GM18951 (cell line): Measurements from ENCODE around the gene SLC35E1.

Experiments used
- POLR2A ChIP-seq: IDR thresholded peaks from 4 replicates; pipeline ENCODE4 v1.6.1; 2011; ENCODE audit warnings: mild to moderate bottlenecking; ENCODE audit not compliant: insufficient read length, insufficient read depth; ENCODE audit errors: extremely low read depth
- in situ Hi-C: fragments of 300-500 bp; cut with MboI; formaldehyde crosslinking; loops from one replicate; pipeline ENCODE4 v1.12.0; 2022; ENCODE audit warnings: low sequenced_read_pairs, mixed read lengths, inconsistent platforms; ENCODE audit not compliant: unreplicated experiment

The SLC35E1 gene

GRCh38 chr19:16540948-16541347 is 31.3 kb downstream of the SLC35E1 start:
- TF ChIP-seq POLR2A, result no peak
- in situ Hi-C loops, result no loop called here

DNA sequence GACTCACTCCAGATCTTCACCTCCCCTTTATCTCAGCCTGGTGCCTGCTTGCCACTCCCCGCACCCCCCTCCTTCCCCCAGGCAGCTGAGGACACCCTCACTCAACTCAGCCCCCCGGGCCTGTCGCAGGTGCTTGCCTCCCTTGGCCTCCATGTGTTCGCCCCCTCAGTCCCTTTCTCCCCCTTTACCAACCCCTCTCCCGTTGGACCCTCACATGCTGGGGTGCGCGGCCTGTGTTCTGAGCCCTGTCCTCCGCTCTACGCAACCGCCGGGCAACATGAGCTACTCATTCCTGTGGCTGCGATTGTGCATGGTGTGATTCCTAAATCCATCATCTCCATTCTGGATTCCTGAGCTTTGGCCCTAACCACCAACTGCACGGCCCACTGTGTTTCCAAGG is 35.1 kb downstream of the SLC35E1 start:
- TF ChIP-seq POLR2A, result no peak
- in situ Hi-C loops, result no loop called here

DNA sequence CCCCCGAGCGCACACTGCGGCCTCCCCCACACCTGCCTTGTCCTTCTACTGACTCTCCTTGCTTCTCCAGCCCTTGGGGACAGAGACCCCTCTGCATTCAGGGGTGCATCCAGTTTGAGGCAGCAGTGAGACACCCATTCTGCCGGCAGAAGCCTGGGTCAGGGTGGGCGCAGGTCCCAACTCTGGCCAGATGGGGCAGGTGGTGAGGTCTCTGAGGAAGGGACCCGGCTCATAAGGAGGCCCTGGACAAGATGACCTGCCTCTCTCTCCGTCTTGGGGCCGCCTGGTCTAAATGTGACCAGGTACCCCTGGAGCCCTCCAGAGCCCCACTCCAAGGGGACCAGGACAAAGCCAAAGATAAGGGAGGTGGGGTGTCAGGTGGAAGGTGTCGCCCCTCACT is 36.1 kb downstream of the SLC35E1 start:
- TF ChIP-seq POLR2A, result no peak
- in situ Hi-C loops, result no loop called here

GRCh38 chr19:16535381-16535780 is 36.8 kb downstream of the SLC35E1 start:
- no peak for TF ChIP-seq POLR2A
- in situ Hi-C loops, result no loop called here

DNA sequence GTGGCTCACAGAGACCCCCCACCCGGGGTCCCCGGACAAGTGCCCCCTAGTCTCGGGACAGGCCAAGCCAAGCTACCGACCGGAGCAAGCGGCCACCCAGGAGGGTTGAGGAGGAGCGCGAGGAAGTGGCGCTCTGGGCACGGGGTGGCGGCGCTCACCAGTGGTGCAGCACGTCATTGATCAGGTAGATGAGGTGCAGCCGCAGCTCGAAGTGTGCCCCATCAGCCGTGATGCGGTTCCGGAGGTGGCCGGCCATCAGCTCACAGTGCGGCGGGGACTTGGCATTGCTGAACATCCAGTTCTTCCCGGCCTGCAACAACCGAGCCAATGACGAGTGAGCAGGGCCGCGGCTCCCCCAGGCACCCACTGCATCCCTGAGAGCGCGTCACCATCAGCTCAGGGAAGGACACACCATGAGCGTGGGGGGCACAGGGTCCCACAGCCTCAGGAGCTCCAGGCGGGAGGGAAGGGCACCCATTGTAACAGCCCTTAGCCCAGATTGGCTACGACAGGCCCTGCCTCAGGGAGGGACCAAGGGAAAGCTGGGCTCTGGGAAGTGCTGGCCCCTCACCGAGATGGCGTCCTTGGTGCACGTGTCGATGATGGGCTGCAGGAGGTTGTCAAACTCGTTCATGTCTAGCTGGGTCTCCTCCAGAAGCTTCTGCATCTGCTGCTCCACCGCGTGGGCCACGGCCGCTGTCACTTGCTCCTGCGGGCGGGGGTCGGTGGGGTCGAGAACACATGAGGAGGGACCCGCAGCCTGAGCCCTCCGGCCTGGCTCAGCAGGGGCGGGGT is 39.6 kb downstream of the SLC35E1 start:
- in situ Hi-C loops, result no loop called here
- no peak for TF ChIP-seq POLR2A

- in situ Hi-C loops, result no loop called here
- no peak for TF ChIP-seq POLR2A
These were observed 40.9 kb downstream of the SLC35E1 start for GRCh38 chr19:16531380-16531669.

DNA sequence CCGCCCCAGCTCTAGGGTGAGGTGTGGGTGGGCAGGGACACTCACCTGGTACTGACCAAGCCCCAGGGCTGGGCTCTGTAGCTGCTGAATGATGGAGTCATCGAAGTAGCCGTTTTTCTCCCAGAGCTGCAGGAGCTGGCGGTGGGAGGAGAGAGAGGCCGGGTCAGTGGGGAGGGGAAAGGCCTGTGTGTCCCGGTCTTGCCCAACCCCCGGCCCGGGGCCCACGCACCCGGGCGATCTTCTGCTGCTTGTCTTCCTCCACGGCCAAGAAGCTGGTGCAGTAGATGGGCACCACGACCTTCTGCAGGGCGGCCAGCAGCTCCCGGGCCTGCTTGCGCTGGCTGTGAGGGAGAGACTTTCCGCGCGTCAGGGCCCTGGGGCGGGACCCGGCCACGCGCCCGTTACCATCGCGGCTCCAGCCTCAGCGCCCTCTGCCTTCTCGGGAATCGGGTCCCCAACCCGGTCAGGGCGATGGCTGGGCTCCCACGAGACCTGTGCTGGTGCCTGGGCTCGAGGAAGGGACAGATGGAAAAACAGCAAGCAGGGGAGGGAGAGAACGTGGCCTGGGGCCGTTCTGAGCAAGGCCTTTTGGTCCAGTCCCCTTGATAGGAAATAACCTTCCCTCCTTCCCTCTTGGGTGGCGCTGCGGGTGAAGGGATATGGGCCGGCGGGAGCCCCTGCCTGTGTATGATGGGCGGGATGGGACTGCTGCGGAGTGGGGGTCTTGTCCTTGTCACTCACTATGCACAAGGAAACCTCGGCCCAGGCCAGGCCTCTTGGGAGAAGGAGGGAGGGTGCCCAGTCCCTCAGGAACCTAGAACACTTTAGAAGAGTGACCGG is 41.5 kb downstream of the SLC35E1 start:
- in situ Hi-C loops, result no loop called here
- TF ChIP-seq POLR2A, result no peak

GRCh38 chr19:16529466-16530144 is 42.6 kb downstream of the SLC35E1 start:
- TF ChIP-seq POLR2A, result no peak
- in situ Hi-C loops, result no loop called here

- in situ Hi-C loops, result no loop called here
- TF ChIP-seq POLR2A, result no peak
These were observed 44.2 kb downstream of the SLC35E1 start for GRCh38 chr19:16527971-16528521.

- TF ChIP-seq POLR2A, result no peak
- in situ Hi-C loops, result no loop called here
These were observed 44.8 kb downstream of the SLC35E1 start for GRCh38 chr19:16527334-16527935.

GRCh38 chr19:16525751-16526481 is 46.3 kb downstream of the SLC35E1 start:
- no peak for TF ChIP-seq POLR2A
- in situ Hi-C loops, result no loop called here

DNA sequence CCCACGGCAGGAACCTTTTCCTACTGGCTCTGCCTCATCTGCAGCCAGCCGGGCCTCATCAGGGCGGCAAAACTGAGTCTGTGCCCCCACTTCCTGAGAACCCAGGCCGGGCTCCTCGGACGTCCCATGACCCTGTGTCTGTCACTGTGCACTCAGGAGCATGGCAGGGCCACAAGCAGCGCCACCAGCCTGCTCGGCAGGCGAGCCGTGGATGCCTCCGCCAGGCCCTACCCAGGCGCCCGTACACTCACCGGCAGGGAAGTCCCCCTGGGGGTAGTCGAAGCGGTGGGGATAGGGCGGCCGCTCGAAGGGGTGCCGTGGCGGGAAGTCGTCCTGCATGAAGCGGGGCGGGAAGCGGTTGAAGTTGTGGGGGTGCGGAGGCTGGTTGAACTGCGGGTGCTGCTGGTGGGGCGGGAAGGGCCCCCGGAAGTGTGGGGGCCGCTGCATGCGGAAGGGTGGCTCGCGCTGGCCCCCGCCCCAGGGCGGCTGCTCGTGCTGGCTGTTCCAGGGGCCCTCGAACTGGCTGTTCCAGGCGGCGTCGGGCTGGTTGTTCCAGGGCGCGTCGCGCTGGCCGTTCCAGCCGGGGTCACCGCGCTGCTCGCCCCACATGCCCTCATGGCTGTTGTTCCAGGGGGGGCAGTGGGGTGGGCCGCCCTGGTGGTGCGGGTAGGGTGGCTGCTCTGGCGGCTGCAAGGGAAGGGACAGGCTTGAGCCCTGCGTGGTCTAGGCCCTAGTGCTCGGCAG is 47.1 kb downstream of the SLC35E1 start:
- no peak for TF ChIP-seq POLR2A
- in situ Hi-C loops, result no loop called here
